Breast epithelium (tissue), 4 donors: Measurements from ENCODE around the gene OSBPL10. TPM values are rescaled to one million over a fixed set of nuclear protein-coding genes. Genes with fewer than 3 reads are reported as not detected.

Experiments used
- DNase-seq, 2 donors: peaks; one replicate each; pipeline ENCODE4 v3.0.0-alpha.2; 2019; ENCODE audit warnings: low spot score in 2 of 2
- H3K27ac ChIP-seq, 2 donors: fragments of 200-600 bp; sonication (generic) in 1 of 2; one replicate each; pipeline ENCODE4 v1.5.1; 2016 to 2019; ENCODE audit warnings: mild to moderate bottlenecking in 1 of 2
- H3K27me3 ChIP-seq, 2 donors: fragments of 200-600 bp; sonication (generic) in 1 of 2; one replicate each; pipeline versions ENCODE4 v1.5.1 to v1.6.0; 2017 to 2019; ENCODE audit warnings: control low read depth in 1 of 2, mild to moderate bottlenecking in 1 of 2
- H3K36me3 ChIP-seq: fragments of 200-600 bp; one replicate; pipeline ENCODE4 v1.5.1; 2019
- H3K4me1 ChIP-seq, 2 donors: fragments of 200-600 bp; sonication (generic); one replicate each; pipeline ENCODE4 v1.5.1; 2016 to 2019; ENCODE audit warnings: control low read depth in 1 of 2
- H3K4me3 ChIP-seq, 3 donors: fragments of 200-600 bp; sonication (generic); 1 replicate in 2 of 3; 2 replicates in 1 of 3; pipeline ENCODE4 v1.5.1; 2016 to 2019; ENCODE audit warnings: mild to moderate bottlenecking in 3 of 3, moderate library complexity in 2 of 3
- H3K9me3 ChIP-seq, 2 donors: fragments of 200-600 bp; sonication (generic) in 1 of 2; one replicate each; pipeline ENCODE4 v1.5.1; 2016 to 2019; ENCODE audit warnings: control low read depth in 1 of 2
- POLR2A ChIP-seq: fragments of 450-650 bp; IDR thresholded peaks from one replicate; pipeline ENCODE4 v1.6.1; 2016; ENCODE audit warnings: antibody characterized with exemption, mild to moderate bottlenecking, moderate library complexity
- POLR2AphosphoS5 ChIP-seq, 3 donors: sonication (generic); formaldehyde crosslinking; IDR thresholded peaks; one replicate each; pipeline ENCODE4 v1.6.1; 2017; ENCODE audit warnings: antibody characterized with exemption in 3 of 3
- intact Hi-C: fragments of 100-400 bp; cut with DNase I; formaldehyde crosslinking; loops from one replicate; pipeline ENCODE4 v1.15.1; 2023; ENCODE audit warnings: low total_unique reads
- total RNA-seq, 3 donors: library from RNA; depleted of rRNA; stranded (reverse); fragments of >200 nt; gene quantifications; one replicate each; pipeline ENCODE4 v1.1.0, GENCODE V29; 2016
- TF ChIP-seq, protein P1 (sequence below), 3 donors: fragments of 450-650 bp; IDR thresholded peaks; one replicate each; pipeline ENCODE4 v1.5.1; 2016 to 2017; ENCODE audit warnings: antibody characterized with exemption in 3 of 3, mild to moderate bottlenecking in 3 of 3, moderate library complexity in 3 of 3

OSBPL10 gene
- total RNA-seq, 3 donors from 2014 or later: 17.6 to 47.4 (median 26.5) TPM

DNA sequence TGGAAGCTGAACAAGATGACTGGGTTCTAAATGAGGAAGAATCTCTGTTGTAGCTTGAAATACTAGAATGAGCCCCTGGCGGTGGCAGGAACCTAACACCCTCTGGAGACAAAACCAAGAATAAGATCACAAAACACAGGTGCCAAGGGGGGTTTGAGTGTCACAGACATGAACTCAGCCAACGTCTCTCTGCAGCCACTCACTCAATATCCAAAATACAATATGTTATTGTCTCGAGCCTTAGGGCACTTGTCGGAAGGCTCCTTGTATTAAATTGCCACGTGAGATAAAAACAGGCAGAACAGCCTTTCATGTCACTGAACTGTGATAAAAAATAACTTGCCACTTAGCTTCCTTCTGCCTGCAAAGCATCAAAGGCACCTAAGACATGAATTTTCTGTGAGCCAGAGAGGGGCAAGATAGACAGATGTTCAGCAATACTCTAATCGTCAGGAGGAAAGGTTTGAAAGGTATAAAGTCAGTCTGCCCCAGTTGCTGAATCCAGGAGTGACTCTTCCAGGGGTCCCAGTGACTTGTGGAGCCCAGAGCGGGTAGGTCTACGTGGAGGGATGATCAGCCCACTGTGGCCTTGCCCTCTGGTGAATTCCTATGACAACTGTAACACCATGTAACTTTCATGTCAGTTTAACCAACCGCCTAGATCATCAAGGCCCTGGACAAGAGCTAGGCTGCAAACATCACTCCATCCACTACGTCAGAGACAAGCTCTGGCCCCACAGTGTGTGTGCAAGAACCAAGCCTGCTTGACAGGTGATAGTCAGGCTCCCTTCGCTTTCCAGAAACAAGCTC, 165.2 kb downstream of the OSBPL10 start:
- Histone ChIP-seq H3K27me3 (no peaks in the 10 kb centered on the region), H3K9me3 (peaks cover 0 to 4% of the 10 kb centered on the region in 2 donors)
- TF ChIP-seq POLR2A (no peak), POLR2AphosphoS5 (IDR thresholded peaks at IDR 0.05) (no peak)
- TF ChIP-seq, protein P1, sequence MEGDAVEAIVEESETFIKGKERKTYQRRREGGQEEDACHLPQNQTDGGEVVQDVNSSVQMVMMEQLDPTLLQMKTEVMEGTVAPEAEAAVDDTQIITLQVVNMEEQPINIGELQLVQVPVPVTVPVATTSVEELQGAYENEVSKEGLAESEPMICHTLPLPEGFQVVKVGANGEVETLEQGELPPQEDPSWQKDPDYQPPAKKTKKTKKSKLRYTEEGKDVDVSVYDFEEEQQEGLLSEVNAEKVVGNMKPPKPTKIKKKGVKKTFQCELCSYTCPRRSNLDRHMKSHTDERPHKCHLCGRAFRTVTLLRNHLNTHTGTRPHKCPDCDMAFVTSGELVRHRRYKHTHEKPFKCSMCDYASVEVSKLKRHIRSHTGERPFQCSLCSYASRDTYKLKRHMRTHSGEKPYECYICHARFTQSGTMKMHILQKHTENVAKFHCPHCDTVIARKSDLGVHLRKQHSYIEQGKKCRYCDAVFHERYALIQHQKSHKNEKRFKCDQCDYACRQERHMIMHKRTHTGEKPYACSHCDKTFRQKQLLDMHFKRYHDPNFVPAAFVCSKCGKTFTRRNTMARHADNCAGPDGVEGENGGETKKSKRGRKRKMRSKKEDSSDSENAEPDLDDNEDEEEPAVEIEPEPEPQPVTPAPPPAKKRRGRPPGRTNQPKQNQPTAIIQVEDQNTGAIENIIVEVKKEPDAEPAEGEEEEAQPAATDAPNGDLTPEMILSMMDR (IDR thresholded peaks at IDR 0.05): no peak

DNA sequence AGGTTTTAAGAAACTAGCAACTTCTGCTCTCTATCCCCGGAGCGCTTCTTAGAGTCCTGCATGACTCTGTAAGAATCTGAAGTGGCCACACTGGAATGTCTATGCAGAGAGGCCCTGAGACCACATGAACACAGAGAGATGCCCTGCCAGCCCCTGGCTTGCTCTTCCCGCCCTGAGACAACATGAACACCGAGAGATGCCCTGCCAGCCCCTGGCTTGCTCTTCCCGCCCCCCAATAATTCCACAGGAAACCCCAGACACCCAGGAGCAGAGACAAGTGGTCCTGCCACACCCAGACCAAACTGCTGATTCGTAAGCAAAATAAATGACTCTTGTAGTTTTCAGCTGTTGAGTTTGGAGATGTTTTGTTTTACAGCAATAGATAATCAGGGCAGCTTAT, 166.1 kb downstream of the OSBPL10 start:
- DNase-seq: no peak
- H3K4me1 ChIP-seq: no peaks in the 10 kb centered on the region
- no peaks in the 10 kb centered on the region for H3K36me3 ChIP-seq
- no peak overlapping the region for H3K27ac ChIP-seq
- TF ChIP-seq, protein P1 (IDR thresholded peaks at IDR 0.05): no peak
- TF ChIP-seq POLR2AphosphoS5 (IDR thresholded peaks at IDR 0.05): no peak
- no peak overlapping the region for H3K4me3 ChIP-seq
- intact Hi-C loops: no loop called here
- no peaks in the 10 kb centered on the region for H3K27me3 ChIP-seq
- peaks cover 0 to 4% of the 10 kb centered on the region in 2 donors for H3K9me3 ChIP-seq

More for the DNA sequence above, 165.2 kb downstream of the OSBPL10 start:
- intact Hi-C loops: no loop called here
- Histone ChIP-seq H3K4me1 (no peaks in the 10 kb centered on the region), H3K27ac (no peak overlapping the region), H3K4me3 (no peak overlapping the region), H3K36me3 (no peaks in the 10 kb centered on the region)
- no peak for DNase-seq

GRCh38 chr3:31813686-31814085, 167.4 kb downstream of the OSBPL10 start:
- H3K27ac ChIP-seq: no peak overlapping the region
- TF ChIP-seq POLR2AphosphoS5 (IDR thresholded peaks at IDR 0.05) (no peak), POLR2A (no peak)
- TF ChIP-seq, protein P1 (IDR thresholded peaks at IDR 0.05): no peak
- H3K27me3 ChIP-seq: no peaks in the 10 kb centered on the region
- no peaks in the 10 kb centered on the region for H3K4me1 ChIP-seq
- intact Hi-C loops: no loop called here
- peaks cover 0 to 4% of the 10 kb centered on the region in 2 donors for H3K9me3 ChIP-seq
- no peak overlapping the region for H3K4me3 ChIP-seq
- H3K36me3 ChIP-seq: no peaks in the 10 kb centered on the region
- DNase-seq: no peak

GRCh38 chr3:31813197-31813596, 167.9 kb downstream of the OSBPL10 start:
- no peaks in the 10 kb centered on the region for H3K36me3 ChIP-seq
- no peaks in the 10 kb centered on the region for H3K27me3 ChIP-seq
- no peak overlapping the region for H3K4me3 ChIP-seq
- no peak for DNase-seq
- H3K9me3 ChIP-seq: peaks cover 0 to 4% of the 10 kb centered on the region in 2 donors
- no peak overlapping the region for H3K27ac ChIP-seq
- intact Hi-C loops: no loop called here
- TF ChIP-seq, protein P1 (IDR thresholded peaks at IDR 0.05): no peak
- no peak for TF ChIP-seq POLR2A
- no peak for TF ChIP-seq POLR2AphosphoS5 (IDR thresholded peaks at IDR 0.05)
- H3K4me1 ChIP-seq: no peaks in the 10 kb centered on the region

DNA sequence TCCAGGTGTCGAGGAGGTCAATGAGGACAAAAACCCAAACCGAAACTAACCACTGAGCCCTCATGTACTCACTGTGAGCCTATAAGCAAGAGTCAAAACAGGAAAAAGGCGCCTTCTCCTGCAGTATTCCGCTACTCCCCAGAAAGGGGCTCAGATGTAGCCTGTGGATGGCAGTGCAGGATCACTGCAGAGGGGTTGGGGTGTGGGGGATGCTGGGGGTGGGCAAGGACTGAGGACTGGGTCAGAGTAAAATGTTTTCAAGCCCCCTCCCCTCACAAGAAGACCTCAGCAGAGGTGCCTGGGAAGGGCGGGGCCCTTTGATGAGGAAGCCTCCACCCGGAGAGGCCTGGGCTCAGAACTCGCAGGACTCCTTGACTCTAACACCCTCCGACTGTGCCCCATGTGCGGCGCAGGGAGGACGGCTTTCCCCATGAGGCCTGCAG, 170.1 kb downstream of the OSBPL10 start:
- Histone ChIP-seq H3K27ac (no peak overlapping the region), H3K36me3 (no peaks in the 10 kb centered on the region), H3K4me3 (no peak overlapping the region), H3K27me3 (no peaks in the 10 kb centered on the region), H3K9me3 (peaks cover 0 to 4% of the 10 kb centered on the region in 2 donors), H3K4me1 (no peaks in the 10 kb centered on the region)
- DNase-seq: no peak
- intact Hi-C loops: no loop called here
- TF ChIP-seq POLR2A (no peak), POLR2AphosphoS5 (IDR thresholded peaks at IDR 0.05) (no peak)
- TF ChIP-seq, protein P1 (IDR thresholded peaks at IDR 0.05): no peak
